ENCODE measurements around the gene CACNB4.
"Not testable (repeated sequence)": the region's sequence is repeated elsewhere in the genome, so short reads cannot be mapped to it uniquely, and the experiment has no call there.

Gene CACNB4

DNA sequence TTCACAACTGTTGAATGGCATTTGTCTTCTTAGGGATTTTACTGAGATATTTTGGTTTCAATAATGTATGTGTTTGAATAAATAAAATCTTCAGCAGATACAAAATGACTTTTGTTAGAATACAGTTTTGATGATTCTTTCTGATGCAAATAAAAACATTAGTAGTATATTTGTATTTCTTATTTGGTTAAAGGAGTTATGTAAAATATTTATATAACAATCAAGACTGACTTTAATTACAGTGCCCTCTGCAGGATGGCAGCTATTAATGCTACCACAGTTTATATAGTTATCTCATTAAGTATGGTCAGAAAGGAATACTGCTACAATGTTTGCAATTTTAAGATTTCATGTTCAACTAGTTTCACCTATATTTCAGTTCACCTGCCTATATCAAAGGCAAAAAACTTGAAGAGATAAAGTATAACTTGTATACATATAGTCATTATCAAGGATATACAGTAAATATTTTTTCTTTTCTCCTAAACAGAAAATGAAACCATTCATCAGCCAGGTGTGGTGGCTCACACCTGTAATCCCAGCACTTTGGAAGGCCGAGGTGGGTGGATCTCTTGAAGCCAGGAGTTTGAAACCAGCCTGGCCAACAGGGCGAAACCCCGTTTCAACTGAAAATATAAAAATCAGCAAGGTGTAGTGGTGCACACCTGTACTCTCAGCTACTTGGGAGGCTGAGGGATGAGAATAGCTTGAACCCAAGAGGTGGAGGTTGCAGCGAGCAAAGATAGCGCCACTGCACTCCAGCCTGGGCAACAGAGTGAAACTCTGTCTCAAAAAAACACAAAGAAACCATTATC, 290.4 kb downstream of the CACNB4 start:
- peak; percentile 2 for DNase-seq

GRCh38 chr2:151805961-151806360, 292.9 kb downstream of the CACNB4 start:
- DNase-seq: no peak

DNA sequence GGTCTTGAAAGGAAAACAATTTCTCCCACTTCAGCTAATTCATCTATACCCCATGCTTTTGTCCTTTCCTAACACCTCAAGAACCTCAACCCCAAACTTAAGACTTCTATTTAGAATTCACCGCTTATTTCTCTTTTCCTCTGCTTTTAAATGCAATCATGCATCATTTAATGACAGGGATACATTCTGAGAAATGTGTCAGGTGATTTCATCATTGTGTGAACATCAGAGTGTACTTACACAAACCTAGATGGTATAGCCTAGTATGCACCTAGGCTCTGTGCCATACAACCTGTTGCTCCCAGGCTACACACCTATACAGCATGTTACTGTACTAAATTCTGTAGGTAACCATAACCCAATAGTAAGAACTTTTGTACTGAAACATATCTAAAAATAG, 293.5 kb downstream of the CACNB4 start:
- no peak for DNase-seq

GRCh38 chr2:151803811-151804210, 295.0 kb downstream of the CACNB4 start:
- DNase-seq: no peak

DNA sequence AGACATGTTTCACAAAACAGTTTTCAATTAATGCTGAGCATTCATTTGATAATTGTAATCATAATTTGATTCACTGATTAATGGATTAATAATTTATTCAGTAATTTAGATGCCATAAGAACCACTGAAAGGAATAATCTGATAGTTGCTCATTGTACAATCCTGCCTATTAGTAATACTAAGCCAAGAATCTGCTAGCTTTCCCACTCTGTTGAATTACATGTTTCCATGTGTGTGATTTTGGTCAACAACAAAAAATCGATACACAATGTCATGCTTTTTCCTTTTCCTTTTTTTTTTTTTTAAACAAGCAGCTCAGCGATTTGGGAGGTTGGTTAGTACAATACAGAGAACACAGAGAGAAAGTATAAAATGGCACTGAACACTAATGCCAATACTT, 296.5 kb downstream of the CACNB4 start:
- DNase-seq: no peak

DNA sequence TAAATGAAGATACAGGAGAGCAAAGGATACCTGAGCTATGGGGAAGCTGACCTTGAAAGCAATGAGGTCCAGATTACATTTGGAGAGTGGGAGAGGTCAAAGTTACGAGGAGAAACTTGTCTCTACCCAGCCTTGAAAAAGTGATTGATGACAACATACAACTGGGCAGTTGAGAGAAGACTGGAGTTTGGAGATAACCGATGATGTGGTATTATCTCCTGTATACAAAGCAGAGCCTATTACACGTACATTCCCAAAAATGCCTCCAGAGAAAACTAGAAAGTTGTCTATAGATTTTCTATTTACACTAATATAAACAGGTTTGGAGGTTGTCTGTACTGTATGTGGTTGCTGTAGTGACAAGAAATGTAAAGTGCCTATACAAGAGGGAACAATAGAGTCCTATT, 299.0 kb downstream of the CACNB4 start:
- no peak for DNase-seq

GRCh38 chr2:151796774-151797173, 302.1 kb downstream of the CACNB4 start:
- DNase-seq: no peak

DNA sequence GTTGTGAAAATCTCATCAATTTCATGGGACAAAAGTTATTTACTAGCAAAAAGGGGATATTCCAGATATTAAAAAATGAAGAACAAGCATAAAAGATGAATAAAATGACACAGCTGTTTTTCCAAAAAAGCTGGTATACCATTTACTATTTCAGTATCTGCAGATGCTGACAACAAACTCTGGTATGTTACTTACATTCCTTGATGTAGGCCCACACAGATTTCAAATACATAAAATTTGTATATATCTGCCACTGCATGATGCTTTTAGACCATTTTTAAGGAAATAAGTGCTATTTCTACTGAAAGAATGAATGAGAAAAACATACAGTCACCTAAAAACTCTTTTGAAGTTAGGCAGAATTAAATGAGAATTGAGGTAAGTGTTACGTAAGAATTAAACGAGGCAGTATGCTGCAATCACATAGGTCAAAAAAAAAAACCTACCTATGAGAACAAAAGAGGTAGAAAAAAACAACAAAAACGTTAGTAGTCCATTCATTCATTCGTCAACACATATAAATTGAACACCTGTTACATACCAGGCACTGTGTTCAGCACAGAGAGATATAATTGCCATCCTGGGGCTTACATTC, 303.1 kb downstream of the CACNB4 start:
- no peak for DNase-seq

GRCh38 chr2:151794422-151794821, 304.4 kb downstream of the CACNB4 start:
- not testable (repeated sequence) for DNase-seq

DNA sequence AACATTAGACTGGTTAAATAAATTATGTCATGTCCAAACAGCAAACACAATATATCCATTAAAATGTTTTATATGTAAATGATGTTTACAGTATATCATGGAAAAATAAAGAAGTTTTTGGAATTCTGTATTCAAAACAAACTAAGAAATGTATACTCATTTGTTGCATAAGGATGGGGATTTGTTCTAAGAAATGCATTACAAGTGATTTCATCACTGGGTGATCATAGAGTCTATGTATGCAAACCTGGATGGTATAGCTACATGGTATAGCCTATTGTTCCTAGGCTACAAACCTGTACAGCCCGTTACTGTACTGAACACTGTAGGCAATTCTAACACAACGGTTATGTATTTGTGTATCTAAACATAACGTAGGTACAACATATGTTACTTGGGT, 305.7 kb downstream of the CACNB4 start:
- DNase-seq: no peak

DNA sequence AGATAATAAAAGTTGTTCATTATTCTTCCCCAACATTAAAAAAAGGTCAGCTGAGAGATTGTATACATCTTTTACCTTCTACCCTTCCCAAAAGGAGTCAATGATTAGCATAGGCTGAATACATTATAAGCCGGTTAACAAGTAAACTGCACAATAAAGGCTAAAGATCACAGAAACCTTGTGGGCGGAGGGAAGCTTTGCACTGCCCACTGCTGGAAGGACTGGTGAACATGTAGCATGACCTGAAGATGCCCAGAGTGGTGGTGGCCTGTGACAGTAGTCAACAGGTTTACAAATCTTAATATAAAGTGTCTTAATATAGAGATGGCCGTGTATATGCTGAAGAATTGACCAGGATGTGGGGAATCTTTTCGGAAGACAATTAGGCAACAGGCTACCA, 306.3 kb downstream of the CACNB4 start:
- DNase-seq: no peak

DNA sequence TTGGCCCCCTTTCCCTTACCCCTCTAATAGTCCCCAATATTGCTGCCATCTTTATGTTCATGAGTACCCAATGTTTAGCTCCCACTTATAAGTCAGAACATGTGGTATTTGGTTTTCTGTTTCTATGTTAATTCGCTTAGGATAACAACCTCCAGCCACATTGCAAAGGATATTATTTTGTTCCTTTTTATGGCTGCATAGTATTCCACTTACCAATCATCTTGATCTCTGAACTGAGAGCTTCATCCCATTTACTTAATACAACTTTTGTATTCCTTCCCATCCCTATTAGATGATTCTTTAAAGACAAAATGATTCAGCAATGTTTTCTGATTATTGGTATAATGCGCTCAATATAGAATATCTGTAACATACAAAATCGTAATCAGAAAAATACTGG, 307.3 kb downstream of the CACNB4 start:
- DNase-seq: no peak

DNA sequence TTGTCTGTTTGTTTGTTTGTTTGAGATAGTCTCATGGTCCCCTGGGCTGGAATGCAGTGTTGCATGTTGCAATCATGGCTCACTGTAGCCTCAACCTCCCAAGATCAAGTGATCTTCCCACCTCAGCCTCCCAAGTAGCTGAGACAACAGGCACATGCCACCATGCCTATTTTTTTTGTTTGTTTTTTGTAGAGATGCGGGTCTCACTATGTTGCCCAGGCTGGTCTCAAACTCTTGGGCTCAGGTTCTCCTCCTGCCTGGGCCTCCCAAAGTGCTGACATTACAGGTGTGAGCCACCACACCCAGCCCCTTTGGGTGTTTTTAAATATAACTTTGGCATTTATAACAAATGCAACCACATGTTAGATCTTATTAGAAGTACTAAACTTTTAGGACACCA, 308.2 kb downstream of the CACNB4 start:
- no peak for DNase-seq

DNA sequence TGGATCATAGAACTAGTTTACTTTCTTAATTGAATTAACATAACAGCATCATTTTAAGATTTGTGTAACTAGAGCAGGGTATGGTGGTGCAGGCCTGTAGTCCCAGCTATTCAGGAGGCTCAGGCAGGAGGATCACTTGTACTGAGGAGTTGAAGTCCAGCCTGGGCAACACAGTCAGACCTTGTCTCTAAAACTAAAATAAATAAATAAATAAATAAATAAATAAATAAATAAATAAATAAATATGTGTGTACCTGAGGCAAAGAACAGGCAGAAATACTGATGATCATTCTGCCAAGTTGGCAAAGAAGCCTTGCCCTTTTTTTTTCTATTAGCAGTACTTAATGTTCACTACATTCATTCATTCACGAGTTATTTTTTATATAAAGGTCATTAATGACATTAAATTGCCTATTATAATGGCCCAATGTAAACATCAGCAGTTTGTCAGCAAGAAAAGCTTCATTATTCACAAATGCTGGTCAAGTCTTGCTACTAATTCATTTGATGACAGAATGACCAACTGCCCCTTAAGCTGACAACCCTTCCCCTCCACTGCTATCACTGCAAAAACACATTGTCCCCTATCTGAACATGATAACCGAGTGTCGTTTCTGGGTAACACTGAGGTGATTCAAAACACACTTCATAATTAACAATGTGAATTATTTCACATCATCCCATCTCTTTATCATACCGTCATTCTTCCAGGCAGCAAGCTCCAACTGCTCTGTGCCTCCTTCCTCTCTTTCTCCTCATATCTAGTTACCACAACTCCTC, 309.6 kb downstream of the CACNB4 start:
- no peak for DNase-seq

GRCh38 chr2:151786483-151786882, 312.4 kb downstream of the CACNB4 start:
- no peak for DNase-seq

GRCh38 chr2:151786077-151786476, 312.8 kb downstream of the CACNB4 start:
- DNase-seq: no peak

- no peak for DNase-seq
Observed at GRCh38 chr2:151783133-151783520, 315.7 kb downstream of the CACNB4 start.

Data from NCI-H1105 treated with DMSO at 0.1 percent for 48 hours (cell line).